ENCODE results near the gene IFNA1. TPM values are rescaled to one million over a fixed set of nuclear protein-coding genes. Genes with fewer than 3 reads are reported as not detected.
"Not testable (repeated sequence)": the region's sequence is repeated elsewhere in the genome, so short reads cannot be mapped to it uniquely, and the experiment has no call there.

Gene IFNA1
- total RNA-seq, 8 experiments from 2014 or later: 0.67 TPM; not detected in 7

- Histone ChIP-seq H3K4me1 (replicated peaks in 1 of 2) (no peaks in the 10 kb centered on the region), H3K4me3 (no peak overlapping the region), H3K27ac (no peak overlapping the region)
- in situ Hi-C loops (cut with MboI; ENCODE audit: low pct_unique_long_range_greater_than_20kb in 2 of 9, low sequenced_read_pairs in 9 of 9, unreplicated experiment in 9 of 9): loop anchor here in 1 of 9 experiments (25.0 kb wide), 1 partner anchor 102 kb away; the partner anchor contains the start of gene IFNA5
- no peak for ATAC-seq (replicated peaks in 6 of 8)
- 80 to 100% (median 89%) methylated on average over 1 to 2 of the region's 2 CpGs; no CpG with 5 or more reads in 6 of the 10 experiments for WGBS, 10 experiments
Observed at GRCh38 chr9:21414220-21414940, 25.9 kb upstream of the IFNA1 start.

DNA sequence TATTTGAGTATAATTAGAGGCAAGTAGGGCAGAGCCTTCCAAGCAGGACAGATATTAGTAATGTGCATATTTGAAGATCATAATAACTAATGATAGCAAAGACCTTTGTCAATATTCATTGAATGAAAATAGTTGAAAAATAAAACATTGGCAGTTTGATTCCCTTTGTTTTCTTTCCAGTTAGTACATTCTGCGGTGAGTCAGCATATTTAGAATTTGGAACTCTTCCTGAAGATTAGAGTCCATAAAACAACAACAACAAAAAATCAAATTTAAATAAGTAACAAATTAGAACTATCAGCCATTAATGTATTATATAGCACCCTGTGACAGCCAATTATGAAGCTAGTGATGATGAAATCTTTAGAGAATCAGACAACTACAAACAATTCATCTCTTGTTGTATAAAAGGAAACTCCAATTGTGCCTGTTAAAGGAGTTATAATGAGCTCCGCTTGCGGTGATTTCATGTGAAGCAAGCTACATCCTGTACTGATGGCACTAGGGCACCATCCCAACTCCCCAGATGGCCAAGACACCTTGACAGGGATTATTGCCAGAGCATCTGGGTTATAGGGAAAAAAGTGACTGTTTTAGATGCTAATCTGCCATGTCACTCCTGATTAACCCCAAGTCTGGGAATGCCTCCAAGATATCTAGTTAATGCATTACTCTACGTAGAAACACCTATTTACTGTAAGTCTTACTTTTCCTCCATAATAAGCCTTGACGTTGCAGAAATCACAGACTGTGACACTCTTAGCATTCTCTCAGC, 24.6 kb upstream of the IFNA1 start:
- Histone ChIP-seq H3K4me1 (replicated peaks in 1 of 2) (no peaks in the 10 kb centered on the region), H3K4me3 (no peak overlapping the region), H3K27ac (no peak overlapping the region)
- in situ Hi-C loops (cut with MboI; ENCODE audit: low pct_unique_long_range_greater_than_20kb in 2 of 9, low sequenced_read_pairs in 9 of 9, unreplicated experiment in 9 of 9): loop anchor here in 1 of 9 experiments (25.0 kb wide), 1 partner anchor 103 kb away; the partner anchor contains the start of gene IFNA5
- peak in 1 of 8 experiments; percentile 43 for ATAC-seq (replicated peaks in 6 of 8)
- WGBS, 10 experiments: 75 to 100% (median 91%) methylated on average over 1 to 5 of the region's 5 CpGs; no CpG with 5 or more reads in 1 of the 10 experiments

DNA sequence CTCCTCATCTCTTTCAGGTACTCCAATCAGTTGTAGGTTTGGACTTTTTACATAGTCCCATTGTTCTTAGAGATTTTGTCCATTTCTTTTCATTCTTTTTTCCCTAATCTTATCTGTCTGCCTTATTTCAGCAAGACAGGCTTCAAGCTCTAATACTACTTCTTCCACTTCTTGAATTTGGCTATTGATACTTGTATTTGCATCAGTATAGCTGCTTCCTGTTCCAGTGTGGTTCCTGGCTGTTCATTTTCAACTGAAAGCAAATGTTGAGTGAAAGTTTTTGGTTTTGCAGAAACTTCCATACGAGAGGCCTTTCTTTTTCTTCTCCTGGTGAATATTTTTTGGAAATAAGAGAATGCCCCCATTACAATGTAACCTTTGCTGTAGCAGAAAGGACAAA, 12.0 kb upstream of the IFNA1 start:
- in situ Hi-C loops (cut with MboI; ENCODE audit: low pct_unique_long_range_greater_than_20kb in 2 of 9, low sequenced_read_pairs in 9 of 9, unreplicated experiment in 9 of 9): no loop called here
- H3K4me3 ChIP-seq: no peak overlapping the region

GRCh38 chr9:21429191-21429590, 11.0 kb upstream of the IFNA1 start:
- Histone ChIP-seq H3K27ac (no peak overlapping the region), H3K4me3 (no peak overlapping the region), H3K4me1 (replicated peaks in 1 of 2) (no peaks in the 10 kb centered on the region)
- no peak for ATAC-seq (replicated peaks in 6 of 8)
- in situ Hi-C loops (cut with MboI; ENCODE audit: low pct_unique_long_range_greater_than_20kb in 2 of 9, low sequenced_read_pairs in 9 of 9, unreplicated experiment in 9 of 9): no loop called here
- 13 to 83% (median 42%) methylated on average over 1 to 2 of the region's 2 CpGs; no CpG with 5 or more reads in 2 of the 10 experiments for WGBS, 10 experiments

More for the DNA sequence above, 12.0 kb upstream of the IFNA1 start:
- WGBS, 10 experiments: 17 to 90% (median 60%) methylated on average over 1 of the region's 1 CpG; no CpG with 5 or more reads in 1 of the 10 experiments
- Histone ChIP-seq H3K27ac (no peak overlapping the region), H3K4me1 (replicated peaks in 1 of 2) (no peaks in the 10 kb centered on the region)
- no peak for ATAC-seq (replicated peaks in 6 of 8)

DNA sequence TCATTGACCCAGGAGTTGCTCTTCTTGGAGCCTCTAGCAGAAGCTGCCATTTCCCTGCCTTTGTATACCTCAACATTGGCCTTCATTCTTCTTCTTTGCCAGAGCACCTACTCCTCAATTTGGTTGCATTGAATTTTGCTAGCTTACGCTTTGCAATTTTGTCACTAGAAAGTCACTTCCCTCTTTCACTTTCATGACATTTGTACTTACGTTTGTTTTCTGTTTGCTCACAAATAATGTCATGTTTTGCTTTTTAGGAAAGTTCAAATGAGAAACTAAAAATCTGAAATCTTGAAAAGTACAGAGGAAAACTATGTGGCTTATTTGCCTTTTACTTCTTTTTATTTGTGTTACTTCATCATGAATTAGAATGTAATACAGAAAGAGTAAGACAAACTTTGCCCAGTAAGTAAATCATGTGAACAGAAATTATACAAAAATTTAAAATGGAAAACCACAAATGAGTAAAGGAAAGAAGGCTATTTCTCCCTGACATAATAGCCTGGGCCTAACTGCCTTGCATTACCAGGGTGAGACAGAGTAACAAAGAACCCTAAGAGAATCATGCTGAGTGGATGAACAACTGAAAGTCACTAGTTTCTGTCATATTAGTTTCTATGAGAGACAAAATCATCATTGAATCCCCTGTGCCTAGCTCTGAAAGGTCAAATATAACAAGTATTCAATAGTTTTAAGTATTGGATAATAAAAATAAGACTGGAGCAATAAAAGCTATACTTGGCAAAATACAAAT, 7.4 kb upstream of the IFNA1 start:
- in situ Hi-C loops (cut with MboI; ENCODE audit: low pct_unique_long_range_greater_than_20kb in 2 of 9, low sequenced_read_pairs in 9 of 9, unreplicated experiment in 9 of 9): no loop called here
- 83 to 100% (median 96%) methylated on average over 1 to 2 of the region's 2 CpGs; no CpG with 5 or more reads in 1 of the 10 experiments for WGBS, 10 experiments
- H3K4me1 ChIP-seq (replicated peaks in 1 of 2): no peaks in the 10 kb centered on the region
- ATAC-seq (replicated peaks in 6 of 8): no peak
- no peak overlapping the region for H3K27ac ChIP-seq
- H3K4me3 ChIP-seq: no peak overlapping the region

GRCh38 chr9:21434202-21435014, 5.8 kb upstream of the IFNA1 start:
- no peak overlapping the region for H3K4me3 ChIP-seq

DNA sequence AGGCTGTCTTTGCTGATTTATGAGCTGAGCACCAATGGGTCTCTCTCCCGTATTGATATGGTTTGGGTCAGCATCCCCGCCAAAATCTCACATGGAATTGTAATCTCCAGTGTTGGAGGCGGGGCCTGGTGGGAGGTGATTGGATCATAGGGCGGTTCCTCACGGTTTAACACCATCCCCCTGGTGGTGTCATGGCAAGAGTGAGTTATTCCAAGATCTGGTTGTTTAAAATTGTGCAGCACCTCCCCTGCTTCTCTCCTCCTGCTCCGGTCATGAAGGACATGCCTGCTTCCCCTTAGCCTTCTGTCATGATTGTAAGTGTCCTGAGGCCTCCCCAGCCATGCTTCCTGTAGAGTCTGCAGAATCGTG, 5.2 kb upstream of the IFNA1 start:
- 45 to 100% (median 79%) methylated on average over 1 to 7 of the region's 7 CpGs; no CpG with 5 or more reads in 3 of the 10 experiments for WGBS, 10 experiments
- H3K4me3 ChIP-seq; H3K27ac ChIP-seq; H3K4me1 ChIP-seq (replicated peaks in 1 of 2); in situ Hi-C loops (cut with MboI; ENCODE audit: low pct_unique_long_range_greater_than_20kb in 2 of 9, low sequenced_read_pairs in 9 of 9, unreplicated experiment in 9 of 9): not testable (repeated sequence)
- ATAC-seq (replicated peaks in 6 of 8): peak in 2 of 8 experiments; percentile 23 to 38

More at GRCh38 chr9:21434202-21435014, 5.8 kb upstream of the IFNA1 start:
- H3K4me1 ChIP-seq (replicated peaks in 1 of 2): no peaks in the 10 kb centered on the region
- 21 to 100% (median 68%) methylated on average over 1 to 8 of the region's 9 CpGs; no CpG with 5 or more reads in 2 of the 10 experiments for WGBS, 10 experiments
- no peak overlapping the region for H3K27ac ChIP-seq
- ATAC-seq (replicated peaks in 6 of 8): peak in 2 of 8 experiments; percentile 26 to 32
- in situ Hi-C loops (cut with MboI; ENCODE audit: low pct_unique_long_range_greater_than_20kb in 2 of 9, low sequenced_read_pairs in 9 of 9, unreplicated experiment in 9 of 9): no loop called here

DNA sequence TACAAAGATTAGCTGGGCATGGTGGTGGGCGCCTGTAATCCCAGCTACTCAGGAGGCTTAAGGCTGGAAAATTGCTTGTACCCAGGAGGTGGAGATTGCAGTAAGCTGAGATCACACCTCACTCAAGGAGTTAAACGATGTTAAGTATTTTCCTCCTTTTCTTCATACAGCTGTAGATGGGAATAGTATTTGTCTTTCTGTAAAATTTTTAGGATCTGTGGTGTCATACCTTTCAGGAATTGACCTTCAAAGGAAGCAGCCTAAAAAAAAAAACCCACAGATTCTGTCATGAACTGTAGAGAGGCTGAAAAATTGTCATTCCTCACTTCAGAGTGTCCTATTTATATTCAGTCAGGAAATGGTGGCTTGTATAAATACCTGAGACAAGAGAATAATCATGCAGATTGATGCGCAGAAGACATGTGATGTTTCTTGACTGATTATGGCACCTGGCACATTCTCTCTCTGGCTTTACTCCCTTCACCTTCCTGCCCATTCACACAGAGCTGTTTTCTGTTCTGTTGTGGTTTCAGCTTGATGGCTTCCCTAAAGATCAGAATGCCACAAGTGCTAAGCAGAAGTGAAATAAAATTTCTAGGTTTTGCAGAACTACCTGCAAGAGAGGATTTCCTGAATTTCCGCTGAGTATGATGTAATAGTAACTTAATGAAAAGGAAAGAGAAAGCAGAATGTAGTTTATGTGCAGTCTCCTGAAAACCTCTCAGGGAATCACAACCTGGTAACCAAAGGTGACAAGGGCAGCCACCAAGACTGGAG, 3.8 kb downstream of the IFNA1 start:
- ATAC-seq (replicated peaks in 6 of 8): no peak
- in situ Hi-C loops (cut with MboI; ENCODE audit: low pct_unique_long_range_greater_than_20kb in 2 of 9, low sequenced_read_pairs in 9 of 9, unreplicated experiment in 9 of 9): no loop called here
- 85 to 100% (median 100%) methylated on average over 1 to 4 of the region's 4 CpGs; no CpG with 5 or more reads in 2 of the 10 experiments for WGBS, 10 experiments

GRCh38 chr9:21449312-21449711, 9.1 kb downstream of the IFNA1 start:
- ATAC-seq (replicated peaks in 6 of 8): peak in 2 of 8 experiments; percentile 76 to 82
- H3K4me3 ChIP-seq; H3K27ac ChIP-seq; H3K4me1 ChIP-seq (replicated peaks in 1 of 2); in situ Hi-C loops (cut with MboI; ENCODE audit: low pct_unique_long_range_greater_than_20kb in 2 of 9, low sequenced_read_pairs in 9 of 9, unreplicated experiment in 9 of 9): not testable (repeated sequence)
- WGBS, 10 experiments: 56 to 100% (median 82%) methylated on average over 1 to 3 of the region's 5 CpGs; no CpG with 5 or more reads in 7 of the 10 experiments

More for the DNA sequence above, 3.8 kb downstream of the IFNA1 start:
- H3K27ac ChIP-seq: no peak overlapping the region
- no peaks in the 10 kb centered on the region for H3K4me1 ChIP-seq (replicated peaks in 1 of 2)
- no peak overlapping the region for H3K4me3 ChIP-seq

- WGBS, 10 experiments: 20 to 100% (median 88%) methylated on average over 1 to 4 of the region's 4 CpGs; no CpG with 5 or more reads in 2 of the 10 experiments
- ATAC-seq (replicated peaks in 6 of 8): no peak
Observed at GRCh38 chr9:21450733-21451394, 10.6 kb downstream of the IFNA1 start.

DNA sequence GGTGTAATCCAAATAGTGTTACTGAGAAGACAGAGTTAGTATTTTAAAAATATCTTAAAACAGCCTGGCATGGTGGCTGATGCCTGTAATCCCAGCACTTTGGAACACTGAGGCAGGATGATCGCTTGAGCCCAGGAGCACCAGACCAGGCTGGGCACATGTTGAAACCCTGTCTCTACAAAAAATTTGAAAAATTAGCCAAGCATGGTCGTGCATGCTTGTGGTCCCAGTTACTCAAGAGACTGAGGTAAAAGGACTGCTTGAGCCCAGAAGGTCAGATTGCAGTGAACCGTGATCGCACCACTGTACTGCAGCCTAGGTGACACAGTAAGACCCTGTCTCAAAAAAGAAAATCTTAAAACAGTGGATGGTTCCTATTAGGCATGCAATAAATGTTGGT, 12.4 kb downstream of the IFNA1 start:
- in situ Hi-C loops (cut with MboI; ENCODE audit: low pct_unique_long_range_greater_than_20kb in 2 of 9, low sequenced_read_pairs in 9 of 9, unreplicated experiment in 9 of 9): loop anchor here in 4 of 9 experiments (10.0 to 25.0 kb wide), 2 partner anchors 128 to 335 kb away; no protein-coding TSS in a partner anchor
- WGBS, 10 experiments: 17 to 100% (median 75%) methylated on average over 1 to 4 of the region's 4 CpGs; no CpG with 5 or more reads in 1 of the 10 experiments
- H3K27ac ChIP-seq: no peak overlapping the region
- H3K4me3 ChIP-seq: no peak overlapping the region
- no peaks in the 10 kb centered on the region for H3K4me1 ChIP-seq (replicated peaks in 1 of 2)
- no peak for ATAC-seq (replicated peaks in 6 of 8)

More at GRCh38 chr9:21450733-21451394, 10.6 kb downstream of the IFNA1 start:
- in situ Hi-C loops (cut with MboI; ENCODE audit: low pct_unique_long_range_greater_than_20kb in 2 of 9, low sequenced_read_pairs in 9 of 9, unreplicated experiment in 9 of 9): loop anchor here in 4 of 9 experiments (10.0 to 25.0 kb wide), 2 partner anchors 126 to 336 kb away; no protein-coding TSS in a partner anchor
- no peaks in the 10 kb centered on the region for H3K4me1 ChIP-seq (replicated peaks in 1 of 2)
- H3K4me3 ChIP-seq: no peak overlapping the region
- H3K27ac ChIP-seq: no peak overlapping the region
